ENCODE measurements around the gene APBB2. TPM values are rescaled to one million over a fixed set of nuclear protein-coding genes. Genes with fewer than 3 reads are reported as not detected.

Gene APBB2
- total and polyA plus RNA-seq, 2 experiments from 2014 or later: 35.8 to 74.8 TPM

DNA sequence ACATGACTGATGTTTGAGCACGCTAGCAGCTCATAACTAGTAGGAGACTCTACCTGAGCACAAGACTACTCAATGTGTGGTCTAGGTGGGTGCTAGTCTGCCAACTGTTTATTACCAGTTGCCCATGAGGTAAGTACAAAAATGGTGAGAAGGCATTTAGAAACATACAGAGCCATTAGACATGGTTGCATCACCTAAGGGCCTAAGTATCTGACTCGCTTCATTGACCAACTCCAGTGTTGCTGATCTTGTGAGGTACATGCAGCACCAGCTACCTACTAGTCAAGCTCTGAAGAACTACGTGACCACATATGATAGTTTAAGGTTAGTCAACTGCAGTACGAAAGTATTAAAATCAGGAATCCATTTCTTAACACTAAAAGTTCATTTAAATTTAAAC is 39.9 kb downstream of the APBB2 start:
- peaks cover 71% of the 10 kb centered on the region for H3K79me2 ChIP-seq (replicated peaks; ENCODE audit: insufficient read depth)
- H3K4me1 ChIP-seq (ENCODE audit: insufficient read depth): peaks cover 28% of the 10 kb centered on the region
- no peaks in the 10 kb centered on the region for H4K20me1 ChIP-seq (replicated peaks; ENCODE audit: insufficient read depth)
- no peak overlapping the region for H3K4me3 ChIP-seq
- Mint-ChIP-seq H3K4me3 (no peak overlapping the region), H3K9me3 (no peaks in the 10 kb centered on the region), H3K36me3 (ENCODE audit: low read depth) (no peaks in the 10 kb centered on the region), H3K27me3 (ENCODE audit: insufficient read depth, low read depth, poor library complexity) (peaks cover 1% of the 10 kb centered on the region), H3K4me1 (peaks cover 27% of the 10 kb centered on the region), H3K27ac (no peak overlapping the region)
- no peak for ATAC-seq
- no peaks in the 10 kb centered on the region for H3K9me2 ChIP-seq (ENCODE audit: insufficient read depth)
- H2AFZ ChIP-seq: no peak overlapping the region
- no peaks in the 10 kb centered on the region for H3K27me3 ChIP-seq (ENCODE audit: insufficient read depth)
- H3K4me2 ChIP-seq: no peak overlapping the region
- H3F3A ChIP-seq (replicated peaks; ENCODE audit: low read depth): no peaks in the 10 kb centered on the region
- no peak for DNase-seq (ENCODE audit: low spot score)
- no peak for TF ChIP-seq EZH2phosphoT487 (IDR thresholded peaks at IDR 0.05; ENCODE audit: unreplicated experiment)
- TF ChIP-seq, protein P1, sequence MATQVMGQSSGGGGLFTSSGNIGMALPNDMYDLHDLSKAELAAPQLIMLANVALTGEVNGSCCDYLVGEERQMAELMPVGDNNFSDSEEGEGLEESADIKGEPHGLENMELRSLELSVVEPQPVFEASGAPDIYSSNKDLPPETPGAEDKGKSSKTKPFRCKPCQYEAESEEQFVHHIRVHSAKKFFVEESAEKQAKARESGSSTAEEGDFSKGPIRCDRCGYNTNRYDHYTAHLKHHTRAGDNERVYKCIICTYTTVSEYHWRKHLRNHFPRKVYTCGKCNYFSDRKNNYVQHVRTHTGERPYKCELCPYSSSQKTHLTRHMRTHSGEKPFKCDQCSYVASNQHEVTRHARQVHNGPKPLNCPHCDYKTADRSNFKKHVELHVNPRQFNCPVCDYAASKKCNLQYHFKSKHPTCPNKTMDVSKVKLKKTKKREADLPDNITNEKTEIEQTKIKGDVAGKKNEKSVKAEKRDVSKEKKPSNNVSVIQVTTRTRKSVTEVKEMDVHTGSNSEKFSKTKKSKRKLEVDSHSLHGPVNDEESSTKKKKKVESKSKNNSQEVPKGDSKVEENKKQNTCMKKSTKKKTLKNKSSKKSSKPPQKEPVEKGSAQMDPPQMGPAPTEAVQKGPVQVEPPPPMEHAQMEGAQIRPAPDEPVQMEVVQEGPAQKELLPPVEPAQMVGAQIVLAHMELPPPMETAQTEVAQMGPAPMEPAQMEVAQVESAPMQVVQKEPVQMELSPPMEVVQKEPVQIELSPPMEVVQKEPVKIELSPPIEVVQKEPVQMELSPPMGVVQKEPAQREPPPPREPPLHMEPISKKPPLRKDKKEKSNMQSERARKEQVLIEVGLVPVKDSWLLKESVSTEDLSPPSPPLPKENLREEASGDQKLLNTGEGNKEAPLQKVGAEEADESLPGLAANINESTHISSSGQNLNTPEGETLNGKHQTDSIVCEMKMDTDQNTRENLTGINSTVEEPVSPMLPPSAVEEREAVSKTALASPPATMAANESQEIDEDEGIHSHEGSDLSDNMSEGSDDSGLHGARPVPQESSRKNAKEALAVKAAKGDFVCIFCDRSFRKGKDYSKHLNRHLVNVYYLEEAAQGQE (IDR thresholded peaks at IDR 0.05; ENCODE audit: unreplicated experiment): no peak
- TF ChIP-seq JUNB (IDR thresholded peaks at IDR 0.05; ENCODE audit: unreplicated experiment): no peak
- H3K27ac ChIP-seq (ENCODE audit: low read depth): no peak overlapping the region
- no peaks in the 10 kb centered on the region for H3K36me3 ChIP-seq (ENCODE audit: insufficient read depth)

DNA sequence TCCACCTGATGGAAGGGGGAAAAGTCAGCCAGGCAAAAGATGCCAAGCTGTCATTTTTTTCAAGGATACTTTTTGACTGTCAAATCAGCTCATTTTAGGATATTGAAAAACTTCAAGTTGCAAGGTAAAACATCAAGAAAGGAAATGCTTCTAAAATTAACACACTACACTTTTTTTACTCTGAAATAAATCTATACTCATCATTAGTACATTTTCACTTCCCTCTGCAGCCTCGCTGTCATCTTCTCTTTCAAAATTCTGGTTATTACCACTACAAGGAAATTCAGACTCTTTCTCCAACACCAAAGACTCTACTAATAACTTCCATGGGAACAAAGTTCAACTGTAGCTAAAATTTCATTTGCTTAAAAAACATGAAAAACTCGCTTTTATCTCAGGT is 41.6 kb downstream of the APBB2 start:
- DNase-seq (ENCODE audit: low spot score): no peak
- H3K27ac Mint-ChIP-seq: no peak overlapping the region
- no peak overlapping the region for H3K4me3 Mint-ChIP-seq
- Histone ChIP-seq H3K4me1 (ENCODE audit: insufficient read depth) (peaks cover 25% of the 10 kb centered on the region), H3K79me2 (replicated peaks; ENCODE audit: insufficient read depth) (peaks cover 57% of the 10 kb centered on the region), H3F3A (replicated peaks; ENCODE audit: low read depth) (no peaks in the 10 kb centered on the region), H3K4me2 (no peak overlapping the region), H4K20me1 (replicated peaks; ENCODE audit: insufficient read depth) (no peaks in the 10 kb centered on the region), H3K9me2 (ENCODE audit: insufficient read depth) (no peaks in the 10 kb centered on the region), H3K4me3 (no peak overlapping the region), H3K27ac (ENCODE audit: low read depth) (no peak overlapping the region), H2AFZ (no peak overlapping the region), H3K36me3 (ENCODE audit: insufficient read depth) (no peaks in the 10 kb centered on the region), H3K27me3 (ENCODE audit: insufficient read depth) (no peaks in the 10 kb centered on the region)
- peaks cover 24% of the 10 kb centered on the region for H3K4me1 Mint-ChIP-seq
- H3K9me3 Mint-ChIP-seq: no peaks in the 10 kb centered on the region; the same call in 2 of the 3 replicates
- no peak for ATAC-seq
- no peaks in the 10 kb centered on the region for H3K27me3 Mint-ChIP-seq (ENCODE audit: insufficient read depth, low read depth, poor library complexity)
- H3K36me3 Mint-ChIP-seq (ENCODE audit: low read depth): peaks cover under 1% of the 10 kb centered on the region; the same call in 2 of the 3 replicates
- TF ChIP-seq, protein P2, sequence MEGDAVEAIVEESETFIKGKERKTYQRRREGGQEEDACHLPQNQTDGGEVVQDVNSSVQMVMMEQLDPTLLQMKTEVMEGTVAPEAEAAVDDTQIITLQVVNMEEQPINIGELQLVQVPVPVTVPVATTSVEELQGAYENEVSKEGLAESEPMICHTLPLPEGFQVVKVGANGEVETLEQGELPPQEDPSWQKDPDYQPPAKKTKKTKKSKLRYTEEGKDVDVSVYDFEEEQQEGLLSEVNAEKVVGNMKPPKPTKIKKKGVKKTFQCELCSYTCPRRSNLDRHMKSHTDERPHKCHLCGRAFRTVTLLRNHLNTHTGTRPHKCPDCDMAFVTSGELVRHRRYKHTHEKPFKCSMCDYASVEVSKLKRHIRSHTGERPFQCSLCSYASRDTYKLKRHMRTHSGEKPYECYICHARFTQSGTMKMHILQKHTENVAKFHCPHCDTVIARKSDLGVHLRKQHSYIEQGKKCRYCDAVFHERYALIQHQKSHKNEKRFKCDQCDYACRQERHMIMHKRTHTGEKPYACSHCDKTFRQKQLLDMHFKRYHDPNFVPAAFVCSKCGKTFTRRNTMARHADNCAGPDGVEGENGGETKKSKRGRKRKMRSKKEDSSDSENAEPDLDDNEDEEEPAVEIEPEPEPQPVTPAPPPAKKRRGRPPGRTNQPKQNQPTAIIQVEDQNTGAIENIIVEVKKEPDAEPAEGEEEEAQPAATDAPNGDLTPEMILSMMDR (conservative IDR thresholded peaks at IDR 0.05; ENCODE audit: low read depth in 2 of 2): no peak
- TF ChIP-seq POLR2AphosphoS5 (IDR thresholded peaks at IDR 0.05; ENCODE audit: low read depth): no peak
- TF ChIP-seq STAT1 (IDR thresholded peaks at IDR 0.05; ENCODE audit: unreplicated experiment): no peak
- TF ChIP-seq, protein P3, sequence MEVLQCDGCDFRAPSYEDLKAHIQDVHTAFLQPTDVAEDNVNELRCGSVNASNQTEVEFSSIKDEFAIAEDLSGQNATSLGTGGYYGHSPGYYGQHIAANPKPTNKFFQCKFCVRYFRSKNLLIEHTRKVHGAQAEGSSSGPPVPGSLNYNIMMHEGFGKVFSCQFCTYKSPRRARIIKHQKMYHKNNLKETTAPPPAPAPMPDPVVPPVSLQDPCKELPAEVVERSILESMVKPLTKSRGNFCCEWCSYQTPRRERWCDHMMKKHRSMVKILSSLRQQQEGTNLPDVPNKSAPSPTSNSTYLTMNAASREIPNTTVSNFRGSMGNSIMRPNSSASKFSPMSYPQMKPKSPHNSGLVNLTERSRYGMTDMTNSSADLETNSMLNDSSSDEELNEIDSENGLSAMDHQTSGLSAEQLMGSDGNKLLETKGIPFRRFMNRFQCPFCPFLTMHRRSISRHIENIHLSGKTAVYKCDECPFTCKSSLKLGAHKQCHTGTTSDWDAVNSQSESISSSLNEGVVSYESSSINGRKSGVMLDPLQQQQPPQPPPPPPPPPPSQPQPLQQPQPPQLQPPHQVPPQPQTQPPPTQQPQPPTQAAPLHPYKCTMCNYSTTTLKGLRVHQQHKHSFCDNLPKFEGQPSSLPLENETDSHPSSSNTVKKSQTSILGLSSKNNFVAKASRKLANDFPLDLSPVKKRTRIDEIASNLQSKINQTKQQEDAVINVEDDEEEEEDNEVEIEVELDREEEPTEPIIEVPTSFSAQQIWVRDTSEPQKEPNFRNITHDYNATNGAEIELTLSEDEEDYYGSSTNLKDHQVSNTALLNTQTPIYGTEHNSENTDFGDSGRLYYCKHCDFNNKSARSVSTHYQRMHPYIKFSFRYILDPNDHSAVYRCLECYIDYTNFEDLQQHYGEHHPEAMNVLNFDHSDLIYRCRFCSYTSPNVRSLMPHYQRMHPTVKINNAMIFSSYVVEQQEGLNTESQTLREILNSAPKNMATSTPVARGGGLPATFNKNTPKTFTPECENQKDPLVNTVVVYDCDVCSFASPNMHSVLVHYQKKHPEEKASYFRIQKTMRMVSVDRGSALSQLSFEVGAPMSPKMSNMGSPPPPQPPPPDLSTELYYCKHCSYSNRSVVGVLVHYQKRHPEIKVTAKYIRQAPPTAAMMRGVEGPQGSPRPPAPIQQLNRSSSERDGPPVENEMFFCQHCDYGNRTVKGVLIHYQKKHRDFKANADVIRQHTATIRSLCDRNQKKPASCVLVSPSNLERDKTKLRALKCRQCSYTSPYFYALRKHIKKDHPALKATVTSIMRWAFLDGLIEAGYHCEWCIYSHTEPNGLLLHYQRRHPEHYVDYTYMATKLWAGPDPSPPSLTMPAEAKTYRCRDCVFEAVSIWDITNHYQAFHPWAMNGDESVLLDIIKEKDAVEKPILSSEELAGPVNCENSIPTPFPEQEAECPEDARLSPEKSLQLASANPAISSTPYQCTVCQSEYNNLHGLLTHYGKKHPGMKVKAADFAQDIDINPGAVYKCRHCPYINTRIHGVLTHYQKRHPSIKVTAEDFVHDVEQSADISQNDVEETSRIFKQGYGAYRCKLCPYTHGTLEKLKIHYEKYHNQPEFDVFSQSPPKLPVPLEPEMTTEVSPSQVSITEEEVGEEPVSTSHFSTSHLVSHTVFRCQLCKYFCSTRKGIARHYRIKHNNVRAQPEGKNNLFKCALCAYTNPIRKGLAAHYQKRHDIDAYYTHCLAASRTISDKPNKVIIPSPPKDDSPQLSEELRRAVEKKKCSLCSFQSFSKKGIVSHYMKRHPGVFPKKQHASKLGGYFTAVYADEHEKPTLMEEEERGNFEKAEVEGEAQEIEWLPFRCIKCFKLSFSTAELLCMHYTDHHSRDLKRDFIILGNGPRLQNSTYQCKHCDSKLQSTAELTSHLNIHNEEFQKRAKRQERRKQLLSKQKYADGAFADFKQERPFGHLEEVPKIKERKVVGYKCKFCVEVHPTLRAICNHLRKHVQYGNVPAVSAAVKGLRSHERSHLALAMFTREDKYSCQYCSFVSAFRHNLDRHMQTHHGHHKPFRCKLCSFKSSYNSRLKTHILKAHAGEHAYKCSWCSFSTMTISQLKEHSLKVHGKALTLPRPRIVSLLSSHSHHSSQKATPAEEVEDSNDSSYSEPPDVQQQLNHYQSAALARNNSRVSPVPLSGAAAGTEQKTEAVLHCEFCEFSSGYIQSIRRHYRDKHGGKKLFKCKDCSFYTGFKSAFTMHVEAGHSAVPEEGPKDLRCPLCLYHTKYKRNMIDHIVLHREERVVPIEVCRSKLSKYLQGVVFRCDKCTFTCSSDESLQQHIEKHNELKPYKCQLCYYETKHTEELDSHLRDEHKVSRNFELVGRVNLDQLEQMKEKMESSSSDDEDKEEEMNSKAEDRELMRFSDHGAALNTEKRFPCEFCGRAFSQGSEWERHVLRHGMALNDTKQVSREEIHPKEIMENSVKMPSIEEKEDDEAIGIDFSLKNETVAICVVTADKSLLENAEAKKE (CRISPR knock-in tag; IDR thresholded peaks at IDR 0.05): no peak
- TF ChIP-seq JUNB (IDR thresholded peaks at IDR 0.05; ENCODE audit: unreplicated experiment): no peak
- TF ChIP-seq, protein P4, sequence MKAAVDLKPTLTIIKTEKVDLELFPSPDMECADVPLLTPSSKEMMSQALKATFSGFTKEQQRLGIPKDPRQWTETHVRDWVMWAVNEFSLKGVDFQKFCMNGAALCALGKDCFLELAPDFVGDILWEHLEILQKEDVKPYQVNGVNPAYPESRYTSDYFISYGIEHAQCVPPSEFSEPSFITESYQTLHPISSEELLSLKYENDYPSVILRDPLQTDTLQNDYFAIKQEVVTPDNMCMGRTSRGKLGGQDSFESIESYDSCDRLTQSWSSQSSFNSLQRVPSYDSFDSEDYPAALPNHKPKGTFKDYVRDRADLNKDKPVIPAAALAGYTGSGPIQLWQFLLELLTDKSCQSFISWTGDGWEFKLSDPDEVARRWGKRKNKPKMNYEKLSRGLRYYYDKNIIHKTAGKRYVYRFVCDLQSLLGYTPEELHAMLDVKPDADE (IDR thresholded peaks at IDR 0.05): no peak
